ENCODE measurements around the gene CTU2.

The CTU2 gene

GRCh38 chr16:88715312-88716190 is 9.2 kb downstream of the CTU2 start:
- DNase-seq = no peak

DNA sequence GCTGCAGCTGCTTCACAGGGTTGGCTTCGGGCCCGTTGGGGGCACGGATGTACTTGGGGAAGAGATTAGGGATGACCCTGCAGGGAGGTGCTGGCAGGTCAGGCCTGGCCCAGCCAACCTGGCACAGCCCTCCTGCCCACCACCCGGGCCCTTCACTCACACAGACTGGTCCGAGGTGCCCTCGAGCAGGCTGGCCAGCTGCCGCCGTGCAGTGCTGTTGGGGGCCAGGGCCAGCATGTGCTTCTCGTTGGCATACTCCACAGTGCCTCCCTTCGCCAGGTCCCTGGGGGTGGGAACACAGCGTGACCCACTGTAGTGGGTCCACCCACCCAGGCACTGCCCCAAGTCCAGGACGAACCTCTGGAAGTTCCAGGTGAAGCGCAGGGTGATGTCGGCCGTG is 9.9 kb downstream of the CTU2 start:
- DNase-seq = no peak

DNA sequence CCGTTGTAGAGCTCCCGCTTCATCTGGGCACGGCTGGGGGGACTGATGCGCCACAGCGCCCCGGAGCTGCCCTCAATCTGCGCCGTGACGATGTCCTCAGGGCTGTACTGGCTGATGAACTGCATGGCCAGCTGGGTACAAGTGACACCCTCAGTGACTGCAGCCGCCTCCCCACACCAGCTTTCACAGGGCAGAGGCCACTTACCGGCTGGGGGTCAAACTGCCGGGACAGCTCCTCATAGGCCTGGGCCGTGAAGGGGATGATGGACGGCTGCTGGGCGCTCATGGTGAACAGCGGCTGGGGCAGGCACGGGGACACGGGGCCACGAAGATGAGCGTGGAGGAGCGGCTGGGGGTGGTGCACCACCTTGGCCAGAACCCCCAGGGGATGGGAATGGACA is 10.3 kb downstream of the CTU2 start:
- no peak for DNase-seq

GRCh38 chr16:88718178-88718577 is 11.9 kb downstream of the CTU2 start:
- DNase-seq = no peak

DNA sequence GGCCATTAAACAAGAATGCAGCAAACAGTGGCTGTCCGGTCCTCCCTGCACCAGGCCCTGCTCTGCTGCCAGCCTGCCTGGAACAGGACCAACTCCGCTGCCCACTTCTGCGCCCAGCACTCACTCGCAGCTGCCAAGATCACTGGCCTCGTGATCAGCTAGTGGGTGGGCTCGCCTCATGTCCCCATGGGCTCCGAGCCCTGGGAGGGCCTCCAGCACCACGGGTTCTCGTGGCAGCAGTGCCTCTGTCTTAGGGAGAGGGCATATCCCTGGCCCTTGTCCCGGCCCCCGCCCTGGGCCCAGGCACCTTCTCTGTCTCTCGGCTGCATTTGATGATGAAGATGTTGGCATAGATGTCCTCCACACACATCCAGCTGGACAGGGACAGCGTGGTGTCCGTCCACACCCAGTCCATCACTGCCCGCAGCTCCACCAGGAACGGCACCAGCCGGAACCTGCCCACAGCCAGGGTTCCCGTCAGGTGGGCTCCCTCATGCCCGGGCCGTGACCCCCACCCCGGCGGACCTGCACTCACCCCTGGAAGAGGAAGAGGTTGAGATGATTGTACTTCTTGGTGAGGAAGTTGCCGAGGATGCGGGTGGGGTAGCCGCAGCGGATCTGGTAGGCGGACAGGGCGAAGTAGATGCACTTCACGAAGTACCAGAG is 13.1 kb downstream of the CTU2 start:
- no peak for DNase-seq

GRCh38 chr16:88719933-88720296 is 13.6 kb downstream of the CTU2 start:
- no peak for DNase-seq

- no peak for DNase-seq
Observed at GRCh38 chr16:88720396-88720970, 14.2 kb downstream of the CTU2 start.

GRCh38 chr16:88721236-88721635 is 14.9 kb downstream of the CTU2 start:
- DNase-seq = no peak

- no peak for DNase-seq
Observed at GRCh38 chr16:88721815-88722755, 15.8 kb downstream of the CTU2 start.

- DNase-seq = no peak
Observed at GRCh38 chr16:88722784-88723506, 16.6 kb downstream of the CTU2 start.

DNA sequence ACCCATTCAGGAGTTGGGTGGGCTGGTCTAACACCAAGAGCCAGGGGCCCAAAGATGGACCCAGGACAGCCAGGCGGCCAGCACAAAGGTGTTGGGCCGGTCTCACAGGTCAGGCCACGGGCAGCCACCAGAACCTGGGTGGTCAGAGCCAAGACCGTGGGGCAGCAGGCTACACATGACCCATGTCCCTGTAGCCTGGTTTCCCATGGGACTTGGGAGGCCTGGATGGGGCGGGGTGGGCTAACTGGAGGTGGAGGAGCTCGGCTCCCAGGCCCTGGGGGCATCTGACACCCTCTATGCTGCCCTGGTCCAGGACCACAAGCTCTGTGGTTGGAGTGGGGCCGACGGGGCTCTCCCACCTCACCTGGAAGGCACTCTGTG is 17.2 kb downstream of the CTU2 start:
- no peak for DNase-seq

GRCh38 chr16:88723911-88724310 is 17.6 kb downstream of the CTU2 start:
- no peak for DNase-seq

DNA sequence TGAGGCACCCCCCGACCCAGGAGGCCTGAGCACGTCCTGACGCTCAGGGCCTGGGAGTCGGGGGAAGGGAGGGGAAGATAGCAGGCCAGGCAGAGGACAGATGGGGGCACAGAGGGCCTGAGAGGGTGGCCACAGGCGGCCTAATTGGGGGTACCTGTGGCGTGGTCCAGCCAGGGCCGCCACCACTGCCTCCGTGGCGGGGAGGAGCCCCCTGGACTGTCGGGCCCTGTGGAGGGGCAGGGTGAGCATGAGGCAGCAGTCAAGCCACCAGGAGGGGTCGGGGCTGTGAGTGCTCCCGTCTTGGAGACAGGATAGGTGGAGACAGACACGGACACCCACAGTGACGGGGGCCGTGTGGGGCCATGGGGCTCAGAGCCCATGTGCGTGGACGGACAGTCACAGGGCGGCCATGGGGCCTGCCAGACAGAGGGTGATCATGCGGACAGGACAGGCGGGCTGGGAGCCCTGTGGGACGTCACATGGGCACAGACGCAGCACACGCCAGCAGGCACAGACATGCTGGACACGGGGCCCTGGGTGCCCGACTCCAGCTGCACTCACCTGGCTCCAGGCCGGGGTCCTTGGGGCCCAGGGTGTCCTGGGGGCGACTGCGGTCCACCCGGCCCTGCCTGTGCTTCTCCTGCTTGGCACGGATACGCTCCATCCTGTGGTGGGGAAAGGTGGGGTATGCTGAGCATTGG is 18.7 kb downstream of the CTU2 start:
- DNase-seq = no peak

DNA sequence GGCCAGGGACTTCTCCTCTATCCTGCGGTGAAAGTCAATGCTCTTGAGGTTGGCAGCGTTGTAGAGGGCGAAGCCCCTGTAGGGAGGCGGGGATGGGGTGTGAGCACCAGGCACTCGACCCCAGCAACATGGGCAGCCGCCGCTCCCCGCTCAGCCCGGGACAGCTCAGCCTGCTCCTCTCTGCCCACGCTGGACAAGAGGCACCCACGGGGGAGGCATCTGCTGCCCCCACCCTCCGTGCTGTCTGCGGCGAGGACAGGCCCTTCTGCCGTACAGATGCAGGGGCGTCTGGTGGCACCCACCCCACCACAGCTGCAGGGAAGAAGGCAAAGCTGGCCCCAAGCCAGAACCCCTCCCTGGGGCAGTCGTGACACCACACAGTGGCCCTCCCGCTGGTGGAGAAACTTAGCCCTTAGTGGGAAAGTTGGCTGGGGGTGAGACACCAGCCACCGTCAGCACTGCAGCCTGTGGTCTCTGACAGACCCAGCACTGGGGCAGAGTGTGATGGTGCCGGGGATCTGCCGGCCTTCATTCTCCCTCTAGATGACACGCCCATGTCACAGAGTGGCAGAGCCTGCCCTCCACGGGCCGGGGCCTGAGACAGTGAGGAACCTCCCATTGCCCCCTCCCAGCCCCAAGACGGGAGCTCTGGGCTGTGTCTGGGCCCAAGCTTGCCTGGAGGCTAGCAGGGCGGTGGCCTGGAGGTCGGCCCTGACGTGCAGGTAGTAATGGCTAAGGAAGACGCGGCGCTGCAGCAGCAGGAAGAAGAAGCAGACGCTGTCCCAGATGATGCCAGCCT is 19.5 kb downstream of the CTU2 start:
- no peak for DNase-seq

- DNase-seq = no peak
Observed at GRCh38 chr16:88726408-88726749, 20.1 kb downstream of the CTU2 start.

DNA sequence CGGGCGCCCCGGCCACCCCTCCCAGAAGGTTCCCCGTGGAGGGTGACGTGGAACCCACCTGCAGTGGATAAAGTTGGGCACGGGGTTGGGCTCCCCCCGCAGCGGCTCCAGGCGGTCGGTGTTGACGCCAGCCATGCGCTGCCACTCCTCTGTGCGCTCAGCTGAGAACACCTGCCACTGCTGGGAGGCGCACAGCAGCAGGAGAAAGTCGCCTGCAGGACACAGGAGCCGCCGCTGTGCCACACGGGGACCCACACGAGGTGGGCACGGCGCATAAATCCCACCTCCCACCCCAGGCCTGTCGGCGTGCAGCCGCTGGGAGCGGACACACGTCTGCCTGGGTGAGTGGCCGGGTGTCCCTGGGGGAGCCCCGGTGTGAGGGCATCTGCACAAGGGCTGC is 20.7 kb downstream of the CTU2 start:
- DNase-seq = no peak

- no peak for DNase-seq
Observed at GRCh38 chr16:88727871-88728270, 21.6 kb downstream of the CTU2 start.

DNA sequence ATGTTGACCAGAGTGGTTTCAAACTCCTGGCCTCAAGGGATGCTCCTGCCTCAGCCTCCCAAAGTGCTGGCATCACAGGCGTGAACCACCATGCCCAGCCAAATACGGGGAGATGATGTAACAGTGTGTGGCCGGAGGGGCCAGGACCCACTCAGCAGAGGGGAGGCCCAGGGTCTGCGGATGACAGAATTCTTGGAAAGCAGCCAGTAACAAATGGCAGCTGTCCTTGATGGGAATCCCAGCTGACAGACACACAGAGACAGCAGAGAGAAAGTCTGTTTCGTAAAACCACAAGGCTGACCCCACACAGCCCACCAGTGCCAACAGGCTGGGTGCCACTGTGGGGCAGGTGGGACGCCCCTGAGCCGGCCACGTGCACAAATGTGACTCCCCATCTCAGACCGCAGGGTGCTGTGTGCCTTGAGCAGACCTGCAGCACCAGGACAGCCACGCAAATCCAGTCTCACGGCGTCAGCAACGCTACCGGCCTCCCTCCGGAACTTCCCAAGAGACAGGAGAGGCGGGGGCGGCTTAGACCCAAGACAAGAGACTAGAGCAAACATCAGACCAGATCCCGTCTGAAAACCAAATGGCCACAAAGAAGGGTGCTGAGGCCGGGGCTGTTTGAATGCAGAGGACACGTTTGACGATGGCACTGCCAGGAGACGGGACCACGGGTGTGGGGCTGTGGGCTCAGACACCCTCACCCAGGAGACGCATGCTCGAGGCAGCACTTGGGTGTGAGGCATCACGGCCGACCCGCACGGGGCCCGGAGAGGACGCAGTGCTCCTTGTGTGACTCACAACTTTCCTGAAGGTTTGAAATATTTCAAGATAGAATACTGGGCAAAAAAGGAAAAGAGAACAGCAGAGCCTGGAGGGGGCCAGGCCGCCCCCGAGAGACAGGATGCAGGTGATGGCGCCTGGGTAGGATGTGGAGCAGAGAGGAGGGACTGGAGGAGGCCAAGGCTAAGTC is 24.6 kb downstream of the CTU2 start:
- no peak for DNase-seq

DNA sequence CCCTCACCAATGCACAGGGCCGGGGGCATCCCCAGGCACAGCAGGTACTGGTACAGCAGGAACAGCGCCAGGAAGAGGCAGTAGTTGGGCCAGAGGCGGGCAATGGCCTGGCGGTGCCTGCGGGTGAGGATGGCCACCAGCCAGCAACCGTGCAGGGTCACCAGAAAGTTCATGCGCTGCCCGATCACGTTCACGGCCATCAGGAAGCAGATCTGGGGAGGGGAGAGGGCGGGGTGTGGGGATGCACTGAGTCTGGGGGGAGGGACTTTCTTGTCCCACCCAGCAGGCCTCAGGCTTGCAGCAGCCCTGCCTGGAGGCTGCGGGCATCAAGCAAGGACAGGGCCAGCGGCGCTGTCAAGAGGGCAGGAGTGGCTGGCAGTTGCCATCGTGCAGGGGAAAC is 25.4 kb downstream of the CTU2 start:
- no peak for DNase-seq
